ACC112 (cell line): ENCODE results near the gene CCL24.
A peak's percentile ranks its signal among the peaks of the same experiment; 100 is the strongest.
"Not testable (repeated sequence)": the region's sequence is repeated elsewhere in the genome, so short reads cannot be mapped to it uniquely, and the experiment has no call there.

ENCODE experiments used
- H2AFZ ChIP-seq: fragments of 200-600 bp; sonication (generic); one replicate; pipeline ENCODE4 v1.6.0; 2017; ENCODE audit warnings: antibody characterized with exemption, low read length; ENCODE audit not compliant: unreplicated experiment
- H3K27ac ChIP-seq: fragments of 200-600 bp; sonication (generic); 2 replicates; pipeline ENCODE4 v1.5.1; 2014; ENCODE audit warnings: low read depth, mild to moderate bottlenecking, antibody characterized with exemption, low read length, moderate library complexity
- H3K27me3 ChIP-seq: fragments of 200-600 bp; sonication (generic); 2 replicates; pipeline ENCODE4 v1.6.1; 2014; ENCODE audit warnings: mild to moderate bottlenecking, antibody characterized with exemption, low read length, moderate library complexity, mixed read lengths; ENCODE audit not compliant: insufficient read depth
- H3K36me3 ChIP-seq: fragments of 200-600 bp; sonication (generic); 2 replicates; pipeline ENCODE4 v1.6.1; 2016; ENCODE audit warnings: mild to moderate bottlenecking, antibody characterized with exemption, low read length, moderate library complexity, mixed read lengths; ENCODE audit not compliant: insufficient read depth
- H3K4me1 ChIP-seq: fragments of 200-600 bp; sonication (generic); one replicate; pipeline ENCODE4 v1.6.1; 2016; ENCODE audit warnings: low read length, mixed read lengths; ENCODE audit not compliant: insufficient read depth, unreplicated experiment, control insufficient read depth
- H3K4me3 ChIP-seq: fragments of 200-600 bp; sonication (generic); 2 replicates; pipeline ENCODE4 v1.5.1; 2014; ENCODE audit warnings: mild to moderate bottlenecking, low read depth, low read length
- H3K79me2 ChIP-seq: fragments of 200-600 bp; sonication (generic); one replicate; pipeline ENCODE4 v1.6.0; 2016; ENCODE audit warnings: low read length; ENCODE audit not compliant: control insufficient read depth, unreplicated experiment, insufficient read depth

The CCL24 gene

GRCh38 chr7:75783058-75783457 is 30.5 kb downstream of the CCL24 start:
- H3K4me1 ChIP-seq, H3K4me3 ChIP-seq, H3K36me3 ChIP-seq, H2AFZ ChIP-seq, H3K79me2 ChIP-seq, H3K27ac ChIP-seq, H3K27me3 ChIP-seq: not testable (repeated sequence)

- not testable (repeated sequence) for H3K36me3 ChIP-seq, H2AFZ ChIP-seq, H3K27ac ChIP-seq, H3K4me1 ChIP-seq, H3K79me2 ChIP-seq, H3K27me3 ChIP-seq, H3K4me3 ChIP-seq
Observed at GRCh38 chr7:75780647-75781273, 32.8 kb downstream of the CCL24 start.

GRCh38 chr7:75779516-75779915 is 34.1 kb downstream of the CCL24 start:
- H3K4me3 ChIP-seq, H3K4me1 ChIP-seq, H2AFZ ChIP-seq, H3K79me2 ChIP-seq, H3K36me3 ChIP-seq, H3K27ac ChIP-seq, H3K27me3 ChIP-seq: not testable (repeated sequence)

GRCh38 chr7:75779035-75779434 is 34.6 kb downstream of the CCL24 start:
- not testable (repeated sequence) for H2AFZ ChIP-seq, H3K36me3 ChIP-seq, H3K27me3 ChIP-seq, H3K79me2 ChIP-seq, H3K4me1 ChIP-seq, H3K27ac ChIP-seq, H3K4me3 ChIP-seq

GRCh38 chr7:75776295-75776971 is 37.2 kb downstream of the CCL24 start:
- Histone ChIP-seq H3K27me3 (no peaks in the 10 kb centered on the region), H3K4me1 (peaks cover 16% of the 10 kb centered on the region), H2AFZ (no peak overlapping the region), H3K36me3 (no peaks in the 10 kb centered on the region), H3K79me2 (no peaks in the 10 kb centered on the region), H3K27ac (no peak overlapping the region), H3K4me3 (no peak overlapping the region)

GRCh38 chr7:75773958-75774357 is 39.6 kb downstream of the CCL24 start:
- H3K4me3 ChIP-seq, H3K79me2 ChIP-seq: not testable (repeated sequence)

GRCh38 chr7:75772081-75773077 is 41.2 kb downstream of the CCL24 start, which contains the start of gene CCL26:
TSS of gene CCL26 (minus strand) at chr7:75772211. CDS start at chr7:75772176, 35 bp downstream.
- no peak within 1 kb of the TSS for H3K4me3 ChIP-seq
- peaks cover 17% of the 10 kb centered on the region for H3K4me1 ChIP-seq
- no peaks in the 10 kb centered on the region for H3K27me3 ChIP-seq
- H2AFZ ChIP-seq: no peak within 1 kb of the TSS
- peak within 1 kb of the TSS; percentile 76 for H3K27ac ChIP-seq
- no peaks in the 10 kb centered on the region for H3K36me3 ChIP-seq
- H3K79me2 ChIP-seq: no peaks in the 10 kb centered on the region

More at GRCh38 chr7:75773958-75774357, 39.6 kb downstream of the CCL24 start:
- not testable (repeated sequence) for H3K27me3 ChIP-seq, H3K36me3 ChIP-seq, H3K27ac ChIP-seq, H2AFZ ChIP-seq
- peaks cover 17% of the 10 kb centered on the region for H3K4me1 ChIP-seq

- no peak overlapping the region for H2AFZ ChIP-seq
Observed at GRCh38 chr7:75771224-75771623, 42.4 kb downstream of the CCL24 start.

GRCh38 chr7:75762350-75762917 is 51.2 kb downstream of the CCL24 start:
- H3K27me3 ChIP-seq: no peaks in the 10 kb centered on the region
- H3K4me1 ChIP-seq: no peaks in the 10 kb centered on the region
- H2AFZ ChIP-seq: no peak overlapping the region
- no peaks in the 10 kb centered on the region for H3K79me2 ChIP-seq
- no peak overlapping the region for H3K27ac ChIP-seq
- no peaks in the 10 kb centered on the region for H3K36me3 ChIP-seq
- H3K4me3 ChIP-seq: no peak overlapping the region

More at GRCh38 chr7:75771224-75771623, 42.4 kb downstream of the CCL24 start:
- Histone ChIP-seq H3K27me3 (no peaks in the 10 kb centered on the region), H3K27ac (peak overlapping the region; percentile 76), H3K36me3 (no peaks in the 10 kb centered on the region), H3K79me2 (no peaks in the 10 kb centered on the region), H3K4me3 (no peak overlapping the region), H3K4me1 (peaks cover 17% of the 10 kb centered on the region)

GRCh38 chr7:75761801-75762200 is 51.8 kb downstream of the CCL24 start:
- H3K27ac ChIP-seq, H3K27me3 ChIP-seq, H2AFZ ChIP-seq, H3K4me1 ChIP-seq, H3K36me3 ChIP-seq, H3K79me2 ChIP-seq, H3K4me3 ChIP-seq: not testable (repeated sequence)
